ENCODE measurements around the gene HNRNPA3.
A peak's percentile ranks its signal among the peaks of the same experiment; 100 is the strongest.
"Not testable (repeated sequence)": the region's sequence is repeated elsewhere in the genome, so short reads cannot be mapped to it uniquely, and the experiment has no call there.

Gene HNRNPA3

GRCh38 chr2:177235855-177236437 lies 23.4 kb downstream of the HNRNPA3 start:
- DNase-seq = no peak

DNA sequence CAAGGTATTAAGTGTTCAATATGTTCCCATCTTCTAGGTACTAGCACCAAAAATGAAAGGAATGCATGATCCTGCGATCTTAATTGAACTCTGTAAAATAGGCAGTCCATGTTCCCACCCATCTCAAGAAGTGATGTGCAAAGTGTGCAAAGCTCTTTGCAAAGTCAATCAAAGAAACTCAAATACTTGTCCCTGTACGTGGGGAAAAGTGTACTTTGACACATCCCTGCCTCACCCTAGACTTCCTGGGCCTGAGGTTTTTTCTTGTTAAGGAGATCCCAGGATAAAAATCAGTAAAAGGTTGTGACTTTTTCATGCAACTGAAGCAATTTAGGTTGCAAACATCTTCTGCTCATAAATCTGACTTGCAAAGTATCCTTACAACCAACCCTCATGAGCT lies 25.3 kb downstream of the HNRNPA3 start:
- DNase-seq = no peak

GRCh38 chr2:177239053-177239452 lies 26.5 kb downstream of the HNRNPA3 start:
- DNase-seq = no peak

DNA sequence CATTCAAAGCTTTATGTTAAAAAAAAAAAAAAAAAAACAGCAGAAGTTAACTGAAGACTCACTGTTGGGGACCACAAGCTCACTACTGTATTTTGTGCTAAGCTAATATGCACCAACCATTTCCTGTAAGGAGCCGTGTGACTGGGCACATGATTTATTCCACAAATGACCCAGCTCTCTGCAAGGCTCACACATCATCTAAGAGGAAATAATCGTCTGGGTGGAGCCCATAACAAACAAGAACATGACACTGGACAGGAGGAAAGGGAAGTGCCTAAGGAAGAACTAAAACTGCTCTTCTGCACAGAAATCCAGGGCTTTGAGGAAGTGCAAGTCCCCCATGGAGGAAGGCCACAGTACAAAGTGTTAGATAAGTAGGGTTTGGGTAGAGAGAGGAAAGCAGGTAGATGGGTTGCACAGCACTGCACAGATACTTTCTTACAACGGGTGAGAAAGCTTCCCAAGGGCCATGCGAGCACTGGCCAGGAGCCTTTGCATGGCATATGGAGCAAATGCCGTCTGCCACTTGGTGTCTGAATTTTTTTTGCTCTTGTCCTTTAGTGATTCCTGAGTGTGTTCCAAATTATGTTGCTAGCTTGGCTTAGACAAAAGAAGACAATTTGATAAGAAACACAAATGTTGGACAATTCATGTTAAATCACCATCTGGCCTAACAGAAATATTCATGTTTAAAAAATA lies 27.5 kb downstream of the HNRNPA3 start:
- DNase-seq = peak; percentile 81

- DNase-seq = no peak
Measured at GRCh38 chr2:177241711-177242120, 29.1 kb downstream of the HNRNPA3 start.

GRCh38 chr2:177242121-177242987 lies 29.8 kb downstream of the HNRNPA3 start:
- peak; percentile 81 for DNase-seq

DNA sequence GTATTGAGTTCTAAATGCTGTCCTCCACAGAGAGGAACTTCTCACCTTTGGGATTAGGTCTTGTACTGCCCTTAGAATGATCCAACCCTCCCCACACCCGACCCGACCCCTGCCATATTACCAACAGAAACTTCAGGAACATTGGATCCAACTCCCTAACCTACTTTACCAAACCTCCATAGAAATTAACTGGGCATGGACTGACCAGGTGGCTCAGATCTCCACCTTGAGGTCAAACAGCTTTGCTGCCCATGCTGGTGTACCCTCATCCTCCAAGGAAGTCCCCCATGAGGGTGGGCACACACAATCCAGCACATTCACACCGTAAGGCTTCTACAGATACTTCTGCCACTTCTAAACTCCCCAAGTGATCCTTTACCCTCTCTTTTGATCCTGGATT lies 30.5 kb downstream of the HNRNPA3 start:
- DNase-seq = no peak

- no peak for DNase-seq
Measured at GRCh38 chr2:177243476-177243875, 30.9 kb downstream of the HNRNPA3 start.

DNA sequence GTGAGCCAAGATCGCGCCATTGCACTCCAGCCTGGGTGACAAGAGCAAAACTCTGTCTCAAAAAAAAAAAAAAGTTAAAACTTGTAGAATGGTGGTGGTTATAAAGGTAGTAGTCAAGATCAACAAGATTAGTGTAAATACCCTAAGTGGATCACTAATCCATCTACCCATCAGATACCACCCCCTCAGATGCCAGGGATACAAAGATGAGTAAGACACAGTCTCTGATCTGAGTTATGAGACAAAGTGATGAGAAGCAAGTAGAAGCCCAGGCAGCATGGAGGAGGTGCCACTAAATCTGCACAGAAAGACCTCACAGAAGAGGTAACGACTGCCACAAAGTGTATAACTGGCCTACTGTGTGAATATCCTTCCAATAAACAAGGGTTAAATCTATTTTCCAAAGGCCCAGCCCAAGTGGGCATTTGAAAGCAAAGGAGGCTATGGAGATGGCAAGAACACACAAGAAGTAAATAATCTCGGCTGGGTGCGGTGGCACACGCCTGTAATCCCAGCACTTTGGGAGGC lies 31.7 kb downstream of the HNRNPA3 start:
- no peak for DNase-seq

DNA sequence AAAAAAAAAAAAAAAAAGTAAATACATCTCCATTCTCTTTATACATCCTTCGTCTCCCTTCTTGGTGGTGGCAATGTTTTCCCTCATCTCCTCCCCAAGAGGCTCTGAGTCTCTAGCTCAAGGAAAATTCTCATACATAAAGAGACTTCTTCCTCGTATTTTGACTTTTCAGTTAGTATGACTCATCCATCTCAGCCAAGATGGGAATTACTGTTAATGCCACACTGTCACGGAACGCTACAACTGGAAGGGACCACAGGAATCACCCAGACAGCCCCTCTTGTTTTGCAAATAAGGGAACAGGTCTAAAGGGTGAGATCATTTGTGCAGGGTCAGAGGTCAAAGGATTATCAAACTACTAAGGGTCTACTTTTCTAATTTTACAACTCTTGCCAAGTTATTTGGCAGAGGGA lies 32.4 kb downstream of the HNRNPA3 start:
- DNase-seq = peak; percentile 53

- DNase-seq = no peak
Measured at GRCh38 chr2:177246000-177246399, 33.4 kb downstream of the HNRNPA3 start.

DNA sequence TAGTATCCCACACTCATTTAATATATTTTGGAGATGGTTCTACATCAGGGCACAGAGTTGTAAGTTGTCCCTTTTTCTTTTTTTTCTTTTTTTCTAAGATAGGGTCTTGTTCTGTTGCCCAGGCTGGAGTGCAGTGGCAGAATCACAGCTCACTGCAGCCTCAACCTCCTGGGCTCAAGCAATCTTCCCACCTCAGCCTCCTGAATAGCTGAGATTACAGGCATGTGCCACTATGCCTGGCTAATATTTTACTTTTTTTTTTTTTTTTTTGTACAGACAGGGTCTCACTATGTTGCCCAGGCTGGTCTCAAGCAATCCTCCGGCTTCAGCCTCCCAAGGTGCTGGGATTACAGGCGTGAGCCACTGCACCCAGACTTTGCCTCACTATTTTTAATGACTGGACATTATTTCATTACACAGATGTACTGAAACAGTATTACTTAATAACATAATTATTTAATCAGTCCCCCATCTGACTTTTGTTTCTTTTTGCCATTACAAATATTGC lies 34.0 kb downstream of the HNRNPA3 start:
- not testable (repeated sequence) for DNase-seq

DNA sequence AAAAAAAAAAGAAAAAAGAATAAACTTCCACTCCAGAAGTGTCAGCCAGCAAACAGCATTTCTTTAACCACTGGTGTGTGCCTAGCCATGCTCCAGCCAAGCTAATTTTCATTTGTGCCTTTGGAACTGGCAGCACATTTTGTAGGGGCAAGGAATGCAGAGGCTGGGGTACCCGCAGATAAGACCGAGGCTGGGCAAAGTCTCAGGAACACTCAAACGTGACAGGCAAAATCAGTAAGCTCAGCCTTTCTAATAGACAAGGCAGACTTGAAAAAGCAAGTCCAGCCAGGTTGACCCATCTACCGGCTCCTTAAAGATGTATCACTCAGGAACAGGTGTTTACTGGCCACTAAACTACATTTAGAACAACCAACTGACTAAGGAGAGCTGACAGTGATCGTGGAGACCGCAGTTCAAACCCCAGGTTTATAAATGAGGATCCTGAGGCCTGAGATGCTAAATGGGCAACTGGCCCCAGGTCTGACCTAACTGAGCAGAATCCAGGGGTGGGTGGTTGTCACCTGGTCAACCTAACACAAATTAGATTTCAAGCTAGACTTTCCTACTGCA lies 35.2 kb downstream of the HNRNPA3 start:
- DNase-seq = no peak

DNA sequence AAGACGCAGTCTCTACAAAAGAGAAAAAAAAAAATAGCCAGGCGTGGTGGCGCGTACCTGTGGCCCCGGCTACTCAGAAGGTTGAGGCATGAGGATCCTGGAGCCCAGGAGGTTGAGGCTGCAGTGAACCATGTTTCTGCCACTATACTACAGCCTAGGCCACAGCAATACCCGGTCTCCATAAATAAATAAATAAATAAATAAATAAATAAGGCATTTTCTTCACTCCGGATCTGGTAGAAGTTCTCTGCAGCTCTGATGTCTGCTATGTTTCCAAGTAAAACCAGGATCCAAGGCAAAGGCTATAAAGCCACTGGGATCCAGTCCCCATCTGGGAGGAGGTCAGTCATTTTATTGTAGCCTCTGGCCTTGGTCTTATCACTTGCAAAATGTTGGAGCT lies 36.4 kb downstream of the HNRNPA3 start:
- no peak for DNase-seq

GRCh38 chr2:177250461-177250860 lies 37.9 kb downstream of the HNRNPA3 start:
- DNase-seq = no peak

DNA sequence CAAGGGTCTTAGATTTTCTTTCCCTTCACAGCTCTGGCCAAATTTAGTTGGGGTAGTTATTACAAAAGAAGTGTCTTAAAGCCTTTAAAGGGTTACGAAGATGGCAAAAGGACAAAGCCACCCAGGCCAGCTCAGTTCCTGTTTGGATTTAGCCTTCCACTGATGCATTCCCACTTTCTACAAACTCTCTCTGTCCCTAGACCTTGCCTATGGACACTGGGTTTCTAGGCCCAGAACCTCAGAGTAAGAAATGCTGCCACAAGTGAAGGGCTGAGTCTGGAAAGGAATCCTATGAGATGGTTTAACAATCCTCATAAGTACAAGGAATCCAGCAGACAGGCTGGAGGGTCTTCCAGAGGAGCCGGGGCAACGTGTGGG lies 38.6 kb downstream of the HNRNPA3 start:
- DNase-seq = no peak

- DNase-seq = peak; percentile 56
Measured at GRCh38 chr2:177252808-177253531, 40.4 kb downstream of the HNRNPA3 start.

DNA sequence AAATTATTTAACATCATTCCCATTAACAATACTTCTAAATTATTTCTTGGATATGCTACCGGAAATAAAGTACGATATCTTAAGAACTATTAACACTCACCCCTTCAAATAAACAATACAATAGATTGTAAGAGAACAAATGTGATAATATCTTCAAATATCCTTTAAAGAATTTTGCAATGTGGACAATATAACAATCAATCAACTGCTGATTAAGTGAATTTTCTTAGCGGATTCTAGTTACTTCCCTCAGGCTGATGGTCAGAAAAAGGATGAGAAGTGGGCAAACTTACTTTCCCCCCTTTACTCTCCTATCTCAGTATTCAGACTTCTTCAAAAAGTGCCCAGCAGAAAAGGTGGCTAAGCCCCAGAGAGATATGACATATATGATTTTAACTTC lies 41.1 kb downstream of the HNRNPA3 start:
- no peak for DNase-seq

GRCh38 chr2:177254433-177255226 lies 42.0 kb downstream of the HNRNPA3 start:
- peak; percentile 60 for DNase-seq

DNA sequence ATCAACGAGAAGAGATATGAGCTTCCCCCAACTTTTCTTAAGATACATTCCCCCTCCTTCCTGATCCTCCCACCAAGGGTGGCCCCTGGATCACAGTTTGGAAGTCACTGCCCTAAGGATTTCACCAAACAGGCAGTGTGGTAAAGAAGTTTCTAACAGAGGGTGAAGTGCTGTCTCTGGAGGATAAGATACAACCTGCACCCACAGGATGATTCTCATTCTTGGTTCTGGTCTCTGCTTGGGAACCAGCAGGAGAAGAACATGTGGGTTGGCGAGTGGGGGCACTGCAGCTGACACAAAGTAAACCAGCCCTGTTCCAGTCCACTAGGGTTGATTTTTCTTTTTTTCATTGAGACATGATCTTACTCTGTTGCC lies 42.6 kb downstream of the HNRNPA3 start:
- DNase-seq = no peak

GRCh38 chr2:177256026-177256425 lies 43.4 kb downstream of the HNRNPA3 start:
- DNase-seq = no peak

DNA sequence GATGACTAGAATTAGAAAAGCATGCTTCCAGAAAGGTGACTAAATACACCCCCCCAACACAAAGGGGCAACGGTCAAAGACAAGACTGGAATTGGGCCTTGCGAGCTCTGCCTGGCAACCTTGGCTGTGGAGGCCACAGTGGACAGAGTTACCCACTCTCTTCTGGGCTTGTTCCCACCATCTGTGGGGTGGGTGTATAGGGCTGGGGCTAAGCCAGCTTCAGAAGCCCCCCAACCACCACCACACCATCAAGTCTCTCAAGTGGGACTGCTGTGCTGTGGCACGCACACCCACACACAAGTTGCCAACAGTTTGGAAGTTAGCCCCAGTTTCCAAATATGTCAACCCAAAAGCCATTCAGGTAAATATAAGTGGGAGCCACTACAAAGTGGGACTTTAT lies 44.1 kb downstream of the HNRNPA3 start:
- DNase-seq = no peak

Measured in OCI-M1 (cell line).